BJ (cell line): ENCODE data around the gene GPR55. TPM values are rescaled to one million over a fixed set of nuclear protein-coding genes. Genes with fewer than 3 reads are reported as not detected.

Experiments
- CTCF ChIA-PET: fragments of 350-600 bp; formaldehyde crosslinking; extraction: SDS; loops from one replicate; lab custom pipeline; 2021; ENCODE audit warnings: antibody characterized with exemption, inconsistent platforms; lab: Yijun Ruan, JAX
- POLR2A ChIA-PET: fragments of 300-600 bp; sonication (Branson Sonifier 250); formaldehyde crosslinking; extraction: SDS; loops from one replicate; lab custom pipeline; 2021; ENCODE audit warnings: antibody characterized with exemption; lab: Charles Lee
- DNase-seq: peaks from one replicate; pipeline ENCODE4 v3.0.0-alpha.2; 2011; ENCODE audit warnings: low read depth
- H3K27me3 ChIP-seq: 2 replicates; pipeline ENCODE4 v1.6.0; 2011; ENCODE audit warnings: low read length; ENCODE audit not compliant: control insufficient read depth, insufficient read depth
- H3K36me3 ChIP-seq: 2 replicates; pipeline ENCODE4 v1.5.1; 2011; ENCODE audit warnings: low read length; ENCODE audit not compliant: control insufficient read depth, insufficient read depth
- H3K4me3 ChIP-seq: 2 replicates; pipeline ENCODE4 v1.5.1; 2011; ENCODE audit warnings: low read depth, mild to moderate bottlenecking, control low read depth, low read length
- CTCF ChIP-seq: IDR thresholded peaks from 2 replicates; pipeline ENCODE4 v1.5.1; 2011; ENCODE audit warnings: low read depth, mild to moderate bottlenecking, control low read depth, inconsistent platforms, low read length, moderate library complexity; ENCODE audit not compliant: insufficient read depth
- polyA plus RNA-seq: library from polyadenylated mRNA; depleted of rRNA; stranded (reverse); fragments of >200 nt; gene quantifications from 2 replicates; pipeline ENCODE4 v1.2.3, GENCODE V29; 2011

The GPR55 gene
- polyA plus RNA-seq, 1 experiment, result not detected

DNA sequence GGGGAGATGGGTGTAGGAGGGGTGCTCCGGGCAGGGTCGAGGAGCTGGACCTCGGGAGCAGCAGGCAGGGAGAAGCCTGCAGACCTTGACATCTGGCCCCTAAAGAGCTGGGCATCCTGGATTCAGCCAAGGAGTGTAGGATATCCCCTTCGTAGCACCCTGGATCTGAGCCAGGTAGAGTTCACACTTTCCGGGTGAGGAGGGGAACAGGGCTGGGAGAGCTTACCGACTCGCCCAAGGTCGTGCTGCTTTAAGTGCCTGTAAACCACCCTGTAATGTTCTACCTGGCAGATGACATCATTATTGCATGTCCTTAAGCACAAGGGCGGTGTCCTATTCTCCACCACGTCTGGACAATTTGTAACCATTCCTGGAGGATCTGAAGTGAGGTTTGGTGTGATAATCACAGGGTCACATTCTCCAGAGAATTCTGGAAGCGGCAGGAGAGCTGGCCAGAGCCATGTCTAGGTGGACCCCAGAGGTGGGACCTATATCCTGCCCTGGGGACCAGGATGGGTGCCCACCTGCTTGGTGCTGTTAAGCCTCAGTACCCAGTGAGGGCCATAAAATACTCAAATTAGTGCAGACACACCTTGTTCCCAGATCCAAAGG, 45.7 kb downstream of the GPR55 start:
- ChIA-PET CTCF (interaction anchor here (1.2 to 1.5 kb wide), 2 partner anchors 9 to 108 kb away, joined by 4 to 5 read pairs; no protein-coding TSS in a partner anchor), POLR2A (no interaction called here)
- no peak for DNase-seq
- Histone ChIP-seq H3K27me3 (no peaks in the 10 kb centered on the region), H3K4me3 (no peak overlapping the region), H3K36me3 (peaks cover 28% of the 10 kb centered on the region)
- no peak for TF ChIP-seq CTCF

- DNase-seq, result no peak
- Histone ChIP-seq H3K4me3 (no peak overlapping the region), H3K36me3 (peaks cover 28% of the 10 kb centered on the region), H3K27me3 (no peaks in the 10 kb centered on the region)
- CTCF ChIA-PET, result interaction anchor here (1.2 to 1.5 kb wide), 2 partner anchors 8 to 109 kb away, joined by 4 to 5 read pairs; no protein-coding TSS in a partner anchor
- TF ChIP-seq CTCF, result no peak
- POLR2A ChIA-PET, result no interaction called here
These were observed 46.3 kb downstream of the GPR55 start for GRCh38 chr2:230878599-230879188.

DNA sequence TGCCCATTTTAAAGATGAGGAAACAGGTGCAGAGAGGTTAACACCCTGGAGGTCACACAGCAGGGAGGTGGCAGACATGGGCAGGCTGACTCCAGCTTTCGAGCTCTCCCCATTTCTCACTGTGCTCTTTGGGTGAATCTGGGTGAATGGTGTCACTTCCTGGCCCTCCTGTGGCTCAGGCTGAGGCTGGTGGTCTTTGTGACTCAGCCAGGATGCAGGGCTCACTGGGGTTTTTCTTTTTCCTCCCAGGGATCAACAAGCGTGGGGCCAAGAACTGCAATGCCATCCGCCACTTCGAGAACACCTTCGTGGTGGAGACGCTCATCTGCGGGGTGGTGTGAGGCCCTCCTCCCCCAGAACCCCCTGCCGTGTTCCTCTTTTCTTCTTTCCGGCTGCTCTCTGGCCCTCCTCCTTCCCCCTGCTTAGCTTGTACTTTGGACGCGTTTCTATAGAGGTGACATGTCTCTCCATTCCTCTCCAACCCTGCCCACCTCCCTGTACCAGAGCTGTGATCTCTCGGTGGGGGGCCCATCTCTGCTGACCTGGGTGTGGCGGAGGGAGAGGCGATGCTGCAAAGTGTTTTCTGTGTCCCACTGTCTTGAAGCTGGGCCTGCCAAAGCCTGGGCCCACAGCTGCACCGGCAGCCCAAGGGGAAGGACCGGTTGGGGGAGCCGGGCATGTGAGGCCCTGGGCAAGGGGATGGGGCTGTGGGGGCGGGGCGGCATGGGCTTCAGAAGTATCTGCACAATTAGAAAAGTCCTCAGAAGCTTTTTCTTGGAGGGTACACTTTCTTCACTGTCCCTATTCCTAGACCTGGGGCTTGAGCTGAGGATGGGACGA, 47.1 kb downstream of the GPR55 start:
- no peak for TF ChIP-seq CTCF
- POLR2A ChIA-PET, result no interaction called here

DNA sequence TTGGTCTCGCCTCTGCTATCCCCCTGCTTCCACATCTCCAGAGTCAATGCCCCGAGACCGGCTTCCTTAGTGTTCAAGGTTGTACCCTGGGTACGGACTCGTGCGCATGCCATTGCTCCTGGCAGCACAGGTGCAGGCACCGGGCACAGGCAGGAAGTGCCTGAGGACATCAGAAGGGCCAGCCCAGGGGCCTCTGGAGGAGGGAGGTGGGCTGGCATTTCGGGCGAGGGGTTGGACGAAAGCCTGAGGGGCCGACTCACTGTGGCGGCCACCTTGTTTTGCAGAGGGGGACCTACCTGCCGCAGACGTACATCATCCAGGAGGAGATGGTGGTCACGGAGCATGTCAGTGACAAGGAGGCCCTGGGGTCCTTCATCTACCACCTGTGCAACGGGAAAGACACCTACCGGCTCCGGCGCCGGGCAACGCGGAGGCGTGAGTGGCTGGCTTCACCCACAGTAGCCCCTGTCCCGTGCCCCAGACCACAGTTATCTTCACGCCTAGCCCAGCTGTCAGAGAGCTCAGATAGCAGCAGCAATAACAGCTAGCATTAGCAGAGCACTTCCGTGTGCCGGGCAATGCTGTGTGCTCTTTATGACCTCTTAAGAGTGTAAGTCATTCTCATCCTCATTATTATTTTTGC, 47.8 kb downstream of the GPR55 start:
- H3K36me3 ChIP-seq, result peaks cover 29% of the 10 kb centered on the region
- ChIA-PET CTCF (interaction anchor here (1.1 kb wide), 1 partner anchor 9 kb away, joined by 3 read pairs; no protein-coding TSS in a partner anchor), POLR2A (no interaction called here)
- no peak for DNase-seq
- no peak overlapping the region for H3K4me3 ChIP-seq
- TF ChIP-seq CTCF, result no peak
- H3K27me3 ChIP-seq, result no peaks in the 10 kb centered on the region

More for the DNA sequence above, 47.1 kb downstream of the GPR55 start:
- Histone ChIP-seq H3K4me3 (no peak overlapping the region), H3K27me3 (no peaks in the 10 kb centered on the region), H3K36me3 (peaks cover 28% of the 10 kb centered on the region)
- CTCF ChIA-PET, result interaction anchor here (1.1 to 1.5 kb wide), 3 partner anchors 8 to 110 kb away, joined by 3 to 5 read pairs (median 4); no protein-coding TSS in a partner anchor
- no peak for DNase-seq
